GM21423 (cell line): ENCODE data around the gene MOGAT3.

Experiments
- ATAC-seq: cut with Tn5 transposase; IDR thresholded peaks from one replicate; pipeline ENCODE4 v1.9.1; 2021; ENCODE audit warnings: mild to moderate bottlenecking, moderate library complexity; ENCODE audit not compliant: unreplicated experiment

The MOGAT3 gene

DNA sequence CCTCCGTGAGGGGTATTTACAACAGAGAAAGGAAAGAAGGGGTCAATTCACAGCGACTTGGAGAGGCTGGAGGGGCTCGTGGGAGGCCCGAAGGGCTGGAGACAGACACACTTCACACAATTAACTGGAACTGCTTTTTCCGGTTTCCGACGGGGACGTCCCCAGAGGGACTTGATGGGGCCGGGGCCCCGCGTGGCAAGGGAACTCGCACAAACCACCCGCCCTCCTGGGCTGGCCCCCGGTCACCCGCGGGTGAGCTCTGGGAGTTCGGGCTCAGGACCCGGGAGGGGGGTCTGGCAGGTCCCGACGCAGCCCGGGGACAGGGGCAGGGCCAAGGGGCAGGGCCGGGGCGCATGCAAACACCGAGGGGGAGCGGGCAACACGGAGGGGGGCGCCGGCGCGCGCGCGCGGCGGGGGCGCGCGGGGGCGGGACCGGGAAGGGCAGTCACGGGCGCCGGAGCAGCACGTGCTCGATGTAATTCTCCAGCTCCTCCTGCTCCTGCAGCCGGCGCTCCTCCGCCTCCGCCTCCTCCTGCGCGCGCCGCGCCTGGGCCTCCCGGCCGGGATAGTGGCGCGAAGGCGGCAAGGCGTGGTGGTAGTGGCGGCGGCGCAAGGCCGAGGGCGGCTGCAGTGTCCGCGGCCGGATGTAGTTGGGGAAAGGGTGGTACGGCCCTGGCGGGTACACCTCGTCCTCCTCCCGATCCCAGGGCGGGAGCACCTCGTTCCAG is 38.1 kb downstream of the MOGAT3 start:
- no peak for ATAC-seq

DNA sequence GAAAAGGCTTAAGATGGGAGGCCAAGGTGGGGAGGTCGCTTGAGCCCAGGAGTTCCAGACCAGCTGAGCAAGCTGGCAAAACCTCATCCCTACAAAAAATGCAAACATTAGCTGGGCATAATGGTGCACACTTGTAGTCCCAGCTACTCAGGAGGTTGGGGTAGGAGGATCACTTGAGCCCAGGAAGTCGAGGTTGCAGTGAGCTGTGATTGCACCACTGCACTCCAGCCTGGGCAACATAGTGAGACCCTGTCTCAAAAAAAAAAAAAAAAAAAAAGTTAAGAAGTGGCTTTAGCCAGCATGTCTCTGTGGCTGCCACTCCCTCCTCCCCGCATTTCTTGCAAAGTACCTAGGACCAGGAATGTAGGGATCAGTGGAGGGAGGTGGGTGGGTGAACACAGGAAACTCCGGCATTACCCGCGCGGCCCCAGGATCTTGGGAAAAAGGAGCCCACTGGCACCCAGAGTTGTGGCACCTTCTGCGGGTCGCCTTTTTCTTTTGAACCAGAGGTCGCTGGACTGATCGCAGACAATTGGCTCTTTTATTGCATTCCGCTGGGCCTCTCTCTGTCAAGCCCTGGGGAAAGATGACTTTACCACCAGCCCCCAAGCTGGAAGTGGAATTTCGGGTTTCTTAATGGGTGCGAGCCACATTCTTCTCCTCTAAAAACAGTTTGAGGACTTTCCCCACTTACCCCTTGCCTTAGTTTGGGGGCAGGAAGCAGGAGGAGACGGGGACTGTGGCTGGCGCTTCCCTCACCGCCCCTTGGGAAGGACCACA is 39.0 kb downstream of the MOGAT3 start:
- ATAC-seq: no peak

DNA sequence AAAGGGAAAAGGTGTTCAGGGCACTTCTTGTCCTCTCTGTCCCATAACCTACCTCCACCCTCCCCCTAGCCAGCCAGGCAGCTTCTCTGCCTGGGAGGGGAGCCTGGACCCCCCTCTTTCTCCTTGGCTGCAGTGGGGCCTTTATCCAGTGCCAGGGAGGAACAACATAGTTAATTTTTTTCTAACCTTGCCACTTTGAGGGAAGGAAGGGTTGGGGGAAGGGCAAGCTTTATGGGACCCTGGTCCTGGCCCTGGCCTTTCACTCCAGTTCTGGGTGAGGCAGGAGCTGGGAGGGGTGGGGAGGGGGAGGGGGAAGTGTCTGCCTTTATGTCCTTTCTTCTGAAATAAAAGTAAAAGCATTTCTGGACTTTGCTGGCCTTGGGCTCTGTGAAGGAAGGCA is 39.9 kb downstream of the MOGAT3 start:
- ATAC-seq: no peak

DNA sequence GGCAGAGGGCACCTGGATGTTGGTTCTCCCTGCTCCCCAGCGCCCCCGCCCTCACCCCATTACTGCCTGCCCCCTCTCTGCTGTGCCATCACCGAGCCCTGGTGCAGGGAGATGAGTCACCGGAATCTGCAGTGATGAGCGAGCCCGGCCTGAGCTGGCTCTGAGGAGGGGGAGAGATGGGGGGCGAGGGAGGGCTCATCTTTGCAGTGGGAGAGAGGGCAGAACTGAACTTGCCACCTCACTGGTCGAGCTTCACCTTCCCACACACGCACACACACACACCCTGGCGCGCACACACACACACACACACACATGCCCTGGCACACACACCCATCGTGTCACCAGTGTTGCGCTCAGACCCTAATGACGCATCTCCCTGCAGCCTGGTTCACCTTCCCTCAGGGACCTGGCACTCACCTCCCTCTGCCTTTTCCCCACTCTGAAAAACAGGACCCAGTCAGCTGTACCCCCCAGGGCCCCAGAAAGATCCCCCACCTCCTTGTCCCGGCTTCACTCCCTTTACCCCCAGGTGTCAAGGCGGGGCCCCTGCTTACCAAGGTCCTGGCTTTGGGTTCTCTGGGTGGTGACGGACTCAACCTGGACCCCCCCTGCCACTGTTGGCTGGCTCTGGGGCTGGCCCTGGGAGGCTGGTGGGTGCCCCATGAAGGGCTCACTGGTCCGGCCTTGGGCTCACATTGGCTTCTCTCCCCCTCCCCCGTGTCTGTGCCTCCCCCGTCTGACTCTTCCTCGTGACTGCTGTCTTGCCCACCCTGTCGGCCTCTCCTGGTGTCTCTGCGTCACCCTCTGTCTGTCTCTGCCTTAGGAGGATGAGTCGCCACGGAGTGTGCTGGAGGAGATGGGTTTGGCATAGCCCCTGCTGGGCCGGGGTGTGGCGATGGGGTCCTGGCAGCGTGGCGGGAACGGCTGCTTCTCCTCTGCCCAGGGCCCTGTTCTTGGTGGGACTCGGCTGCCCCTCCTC is 40.9 kb downstream of the MOGAT3 start:
- no peak for ATAC-seq

DNA sequence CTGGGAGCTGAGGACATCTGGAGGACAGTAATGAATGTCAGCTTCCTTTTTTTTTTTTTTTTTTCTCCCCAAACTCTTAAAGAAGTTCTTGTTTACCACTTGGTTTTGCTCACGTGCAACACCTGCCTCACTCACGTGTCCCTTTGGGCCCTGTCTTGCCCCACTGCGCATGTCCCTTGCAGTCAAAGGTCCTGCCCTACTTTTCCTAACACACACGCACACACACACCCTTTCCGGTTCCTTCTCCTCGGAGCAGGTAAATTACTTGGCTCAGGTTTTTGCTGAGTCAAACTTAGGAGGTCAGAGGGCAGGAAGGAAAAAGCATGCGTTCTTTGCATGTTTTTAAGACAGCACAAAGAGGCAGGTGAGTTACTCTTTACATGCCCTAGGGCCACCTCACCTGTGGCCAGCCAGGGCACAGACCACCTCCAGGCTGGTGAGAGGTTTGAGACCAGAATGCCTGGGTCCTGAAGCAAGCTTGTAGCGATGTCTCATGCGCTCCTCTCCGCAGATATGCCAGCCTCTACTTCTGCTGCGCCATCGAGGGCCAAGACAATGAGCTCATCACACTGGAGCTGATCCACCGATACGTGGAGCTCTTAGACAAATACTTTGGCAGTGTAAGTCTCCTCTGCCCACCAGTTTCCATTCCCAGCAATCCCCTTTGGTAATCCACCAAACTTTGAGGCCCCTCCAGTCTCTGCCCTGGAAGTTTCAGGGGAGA is 43.8 kb downstream of the MOGAT3 start:
- no peak for ATAC-seq

DNA sequence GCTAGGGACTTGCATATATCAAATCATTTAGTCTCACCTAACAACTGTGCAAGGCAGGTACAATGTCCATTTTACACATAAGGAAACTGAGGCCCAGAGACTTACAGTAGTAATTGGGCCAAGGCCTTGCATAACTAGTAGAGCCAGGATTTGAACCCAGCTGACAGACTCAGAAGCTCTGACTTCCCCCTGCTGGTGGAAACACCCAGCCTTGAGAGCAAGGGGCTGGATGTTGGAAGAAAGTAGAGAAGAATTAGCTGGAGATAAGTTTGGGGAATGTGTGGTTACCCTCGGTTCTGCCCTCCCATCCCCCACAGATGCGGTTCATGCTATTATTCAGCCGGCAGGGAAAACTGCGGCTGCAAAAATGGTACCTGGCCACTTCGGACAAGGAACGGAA is 44.6 kb downstream of the MOGAT3 start:
- no peak for ATAC-seq

DNA sequence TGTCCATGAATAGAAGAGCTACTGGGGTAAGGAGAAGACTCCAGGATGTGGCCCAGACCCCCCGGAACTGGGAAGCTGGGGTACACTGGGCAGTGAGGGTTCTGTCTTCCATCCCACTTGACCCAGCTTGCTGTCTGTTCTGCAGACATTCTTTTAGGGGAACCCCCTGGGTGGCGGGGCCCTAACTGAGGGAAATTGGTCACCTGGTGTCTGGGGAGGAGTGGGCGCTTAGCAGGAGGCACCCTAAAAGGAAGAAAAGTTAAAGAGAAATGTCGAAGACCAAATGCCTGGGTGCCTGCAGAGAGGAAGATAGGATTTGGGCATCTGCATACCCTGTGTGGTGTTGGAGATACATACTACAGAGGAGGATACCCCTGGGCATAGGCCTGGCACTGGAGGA is 45.5 kb downstream of the MOGAT3 start:
- no peak for ATAC-seq

DNA sequence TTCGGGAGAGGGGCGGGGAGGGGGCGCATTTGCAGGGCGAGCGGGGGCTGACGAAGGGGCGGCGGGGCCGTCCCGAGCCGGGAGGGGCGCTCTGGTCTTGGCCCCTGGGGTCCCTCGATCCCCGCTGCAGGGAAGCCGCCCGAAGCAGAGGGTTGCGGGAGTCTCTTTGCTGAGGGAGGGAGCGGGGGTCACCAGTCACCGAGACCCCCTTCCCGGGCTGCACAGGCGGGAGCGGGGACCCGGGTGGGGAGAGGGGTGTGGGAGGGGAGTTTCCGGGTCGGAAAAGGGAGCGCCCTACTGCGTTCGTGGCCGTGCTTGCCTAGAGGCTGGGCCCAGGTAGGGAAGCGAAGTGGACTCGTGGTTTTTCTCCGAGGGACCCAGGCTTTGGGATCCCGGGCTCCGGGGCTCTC is 46.1 kb downstream of the MOGAT3 start:
- peak; percentile 26 for ATAC-seq

DNA sequence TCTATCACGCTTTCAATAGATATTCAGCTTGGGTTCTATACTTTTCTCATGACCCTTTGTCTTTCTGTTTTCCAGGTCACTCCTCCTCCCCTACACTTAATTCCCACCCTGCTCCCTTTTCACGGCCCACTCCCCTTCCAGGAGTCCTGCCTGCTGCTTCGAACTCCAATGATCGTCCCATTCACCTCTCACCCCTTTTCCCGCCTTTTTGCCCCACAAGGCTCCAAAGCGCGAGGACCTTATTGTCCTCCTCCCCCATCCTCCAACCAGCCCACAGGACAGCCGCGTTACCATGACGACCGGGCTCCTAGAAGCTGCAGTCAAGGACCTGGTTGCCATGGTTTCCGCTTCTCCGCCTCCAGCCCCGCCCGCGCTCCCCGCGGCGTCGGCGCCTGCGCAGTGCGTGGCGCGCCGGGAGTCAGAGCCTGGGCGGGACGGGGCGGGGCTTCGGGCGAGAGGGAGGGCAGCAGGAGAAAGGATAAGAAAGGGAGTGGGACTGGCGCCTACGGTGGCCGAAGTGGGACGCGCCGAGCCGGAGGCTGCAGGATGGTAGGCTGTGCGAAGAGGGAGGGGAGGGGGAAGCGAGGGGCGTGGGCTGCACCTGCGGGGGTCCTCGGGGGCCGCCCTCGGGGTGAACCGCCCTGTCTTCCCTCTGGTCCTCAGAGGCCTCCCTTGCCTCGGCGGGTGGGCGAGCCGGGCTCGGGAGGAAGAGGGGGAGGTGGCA is 46.7 kb downstream of the MOGAT3 start, which contains the start of gene AP1S1:
Gene AP1S1, plus strand, starts transcription at position 508 of the 724 bp plus-strand sequence. Its CDS starts 39 bp downstream, at position 547.
- peak; percentile 70 for ATAC-seq

DNA sequence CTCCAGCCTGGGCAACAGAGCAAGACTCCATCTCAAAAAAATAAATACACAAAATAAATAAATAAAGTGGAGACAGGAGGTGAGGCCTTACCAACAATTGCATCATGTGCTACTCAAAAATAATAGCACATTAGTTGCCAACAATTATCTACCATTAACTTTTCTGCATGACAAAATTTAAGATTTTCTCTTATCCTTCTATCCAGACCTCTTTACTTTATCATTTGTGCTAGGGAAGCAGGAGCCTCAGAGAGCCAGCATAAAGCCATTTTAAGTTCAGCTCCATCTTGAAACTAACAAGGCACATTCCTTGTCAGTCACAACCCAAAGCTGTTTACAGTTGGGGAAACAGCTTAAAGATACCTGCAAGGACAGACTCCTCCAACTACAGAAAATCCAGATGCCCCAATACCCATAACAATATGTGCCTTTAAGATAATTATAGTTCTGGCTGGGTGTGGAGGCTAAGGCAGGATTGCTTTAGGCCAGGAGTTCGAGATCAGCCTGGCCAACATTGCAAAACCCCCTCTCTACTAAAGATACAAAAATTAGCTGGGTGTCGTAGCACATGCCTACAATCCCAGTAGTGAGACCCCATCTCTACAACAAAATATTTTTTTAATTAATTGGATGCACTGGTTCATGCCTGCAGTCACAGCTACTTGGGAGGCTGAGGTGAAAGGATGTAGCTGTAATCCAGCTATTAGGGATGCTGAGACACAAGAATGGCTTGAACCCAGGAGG is 48.8 kb downstream of the MOGAT3 start:
- ATAC-seq: no peak
